Measurements from ENCODE around the gene CLCN1. TPM values are rescaled to one million over a fixed set of nuclear protein-coding genes. Genes with fewer than 3 reads are reported as not detected.

CLCN1 gene
- total and polyA plus RNA-seq, 10 of the 15 experiments (the other 5 are each of a cell fraction or from before 2014, with no cell fraction given) = 0.30 TPM; not detected in 9

DNA sequence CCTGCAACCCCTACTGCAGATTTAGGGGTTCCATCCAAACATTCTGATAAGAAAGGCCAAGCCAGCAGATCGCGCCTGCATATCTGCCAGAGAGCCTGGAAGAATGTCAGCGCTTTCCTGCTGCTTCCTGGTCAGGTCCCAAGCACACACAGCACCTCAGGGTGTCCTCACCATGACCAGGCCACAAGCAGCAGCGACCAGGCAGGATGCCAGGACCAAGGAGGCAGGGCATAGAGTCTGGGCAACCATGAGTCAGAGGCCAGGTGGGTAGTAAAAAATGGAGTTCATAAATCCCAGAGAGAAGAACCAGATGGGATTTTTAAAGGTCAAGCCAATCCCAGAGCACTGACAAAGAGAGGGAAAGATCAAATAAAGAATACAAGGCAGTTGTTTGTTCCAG, 52.1 kb downstream of the CLCN1 start (continued):
- no peak for TF ChIP-seq CEBPB (IDR thresholded peaks at IDR 0.05; ENCODE audit: borderline replicate concordance in 1 of 2, low read depth in 2 of 2, low read length in 2 of 2)
- TF ChIP-seq, protein P1, sequence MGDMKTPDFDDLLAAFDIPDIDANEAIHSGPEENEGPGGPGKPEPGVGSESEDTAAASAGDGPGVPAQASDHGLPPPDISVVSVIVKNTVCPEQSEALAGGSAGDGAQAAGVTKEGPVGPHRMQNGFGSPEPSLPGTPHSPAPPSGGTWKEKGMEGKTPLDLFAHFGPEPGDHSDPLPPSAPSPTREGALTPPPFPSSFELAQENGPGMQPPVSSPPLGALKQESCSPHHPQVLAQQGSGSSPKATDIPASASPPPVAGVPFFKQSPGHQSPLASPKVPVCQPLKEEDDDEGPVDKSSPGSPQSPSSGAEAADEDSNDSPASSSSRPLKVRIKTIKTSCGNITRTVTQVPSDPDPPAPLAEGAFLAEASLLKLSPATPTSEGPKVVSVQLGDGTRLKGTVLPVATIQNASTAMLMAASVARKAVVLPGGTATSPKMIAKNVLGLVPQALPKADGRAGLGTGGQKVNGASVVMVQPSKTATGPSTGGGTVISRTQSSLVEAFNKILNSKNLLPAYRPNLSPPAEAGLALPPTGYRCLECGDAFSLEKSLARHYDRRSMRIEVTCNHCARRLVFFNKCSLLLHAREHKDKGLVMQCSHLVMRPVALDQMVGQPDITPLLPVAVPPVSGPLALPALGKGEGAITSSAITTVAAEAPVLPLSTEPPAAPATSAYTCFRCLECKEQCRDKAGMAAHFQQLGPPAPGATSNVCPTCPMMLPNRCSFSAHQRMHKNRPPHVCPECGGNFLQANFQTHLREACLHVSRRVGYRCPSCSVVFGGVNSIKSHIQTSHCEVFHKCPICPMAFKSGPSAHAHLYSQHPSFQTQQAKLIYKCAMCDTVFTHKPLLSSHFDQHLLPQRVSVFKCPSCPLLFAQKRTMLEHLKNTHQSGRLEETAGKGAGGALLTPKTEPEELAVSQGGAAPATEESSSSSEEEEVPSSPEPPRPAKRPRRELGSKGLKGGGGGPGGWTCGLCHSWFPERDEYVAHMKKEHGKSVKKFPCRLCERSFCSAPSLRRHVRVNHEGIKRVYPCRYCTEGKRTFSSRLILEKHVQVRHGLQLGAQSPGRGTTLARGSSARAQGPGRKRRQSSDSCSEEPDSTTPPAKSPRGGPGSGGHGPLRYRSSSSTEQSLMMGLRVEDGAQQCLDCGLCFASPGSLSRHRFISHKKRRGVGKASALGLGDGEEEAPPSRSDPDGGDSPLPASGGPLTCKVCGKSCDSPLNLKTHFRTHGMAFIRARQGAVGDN (IDR thresholded peaks at IDR 0.05) = no peak
- TF ChIP-seq RFX5 (IDR thresholded peaks at IDR 0.05; ENCODE audit: low read depth, low read length) = no peak
- no peak for TF ChIP-seq MEF2B (IDR thresholded peaks at IDR 0.05; ENCODE audit: partially characterized antibody, poor library complexity, severe bottlenecking)

GRCh38 chr7:143368387-143368786, 52.5 kb downstream of the CLCN1 start:
- intact Hi-C loops (cut with micrococcal nuclease; ENCODE audit: unreplicated experiment) = loop anchor here (5.0 kb wide), 1 partner anchor 41 kb away; no protein-coding TSS in a partner anchor
- ChIA-PET SMC1A (ENCODE audit: uncharacterized antibody, unreplicated experiment) (no interaction called here), RAD21 (ENCODE audit: unreplicated experiment) (no interaction called here), CTCF (interaction anchor here (2.1 to 2.6 kb wide), 3 partner anchors 11 to 128 kb away, joined by 8 to 10 read pairs (median 9); no protein-coding TSS in a partner anchor), POLR2A (no interaction called here)
- Histone ChIP-seq H3K9me3 (replicated peaks; ENCODE audit: control insufficient read depth, insufficient read depth, low read length) (no peaks in the 10 kb centered on the region), H3K79me2 (ENCODE audit: control insufficient read depth, insufficient read depth, low read length) (no peaks in the 10 kb centered on the region), H2AFZ (ENCODE audit: control insufficient read depth, low read depth, low read length) (no peak overlapping the region), H3K4me2 (ENCODE audit: control insufficient read depth, insufficient read depth) (no peak overlapping the region), H3K4me1 (ENCODE audit: control insufficient read depth, insufficient read depth, low read length) (no peaks in the 10 kb centered on the region), H3K27me3 (replicated peaks in 1 of 2; ENCODE audit: control insufficient read depth in 2 of 2, insufficient read depth in 2 of 2, low read length in 1 of 2) (peaks cover 4 to 7% of the 10 kb centered on the region in 2 experiments; a peak in 3 of 4 replicates), H4K20me1 (ENCODE audit: control insufficient read depth, insufficient read depth) (no peaks in the 10 kb centered on the region), H3K27ac (ENCODE audit: control insufficient read depth, insufficient read depth) (no peak overlapping the region), H3K4me3 (no peak overlapping the region), H3K9ac (ENCODE audit: control insufficient read depth, insufficient read depth, low read length) (no peak overlapping the region), H3K36me3 (ENCODE audit: control insufficient read depth in 2 of 2, insufficient read depth in 2 of 2, low read length in 1 of 2) (no peaks in the 10 kb centered on the region)
- BruUV-seq (replicated peaks) = no TSS peak
- 69% methylated on average over 1 of the region's 1 CpG for WGBS (ENCODE audit: insufficient coverage, insufficient replicate concordance, low lambda C conversion rate, missing lambda C conversion rate)
- DNase-seq (ENCODE audit: low read depth, low spot score) (no peak), ATAC-seq (no peak), FAIRE-seq (no peak)
- no peak for TF ChIP-seq PAX5 (IDR thresholded peaks at IDR 0.05; ENCODE audit: borderline replicate concordance, low read depth, low read length)
- no peak for TF ChIP-seq JUNB (IDR thresholded peaks at IDR 0.05)
- TF ChIP-seq YY1 (IDR thresholded peaks at IDR 0.05; ENCODE audit: low read depth, low read length) = no peak
- TF ChIP-seq RUNX3 (IDR thresholded peaks at IDR 0.05; ENCODE audit: low read length) = no peak
- TF ChIP-seq SMAD1 (IDR thresholded peaks at IDR 0.05; ENCODE audit: low read depth, partially characterized antibody) = no peak
- no peak for TF ChIP-seq SUZ12 (IDR thresholded peaks at IDR 0.05; ENCODE audit: unreplicated experiment)
- no peak for TF ChIP-seq PKNOX1 (IDR thresholded peaks at IDR 0.05)
- in situ Hi-C loops (cut with MboI) = no loop called here
